SHP77 (cell line): ENCODE measurements around the gene TMEM94.

ENCODE experiments used
- DNase-seq, 2 experiments: peaks; one replicate each; lab custom pipeline; 2025; lab: John Stamatoyannopoulos, UW

TMEM94 gene

GRCh38 chr17:75525806-75526554, 69.5 kb downstream of the TMEM94 start:
- no peak for DNase-seq

GRCh38 chr17:75526555-75527270, 70.3 kb downstream of the TMEM94 start:
- no peak for DNase-seq

GRCh38 chr17:75530837-75531720, 74.6 kb downstream of the TMEM94 start:
- no peak for DNase-seq

GRCh38 chr17:75531721-75532072, 75.3 kb downstream of the TMEM94 start:
- DNase-seq = no peak

- DNase-seq = no peak
These were observed 78.7 kb downstream of the TMEM94 start for GRCh38 chr17:75535119-75535537.

- DNase-seq = no peak
These were observed 79.4 kb downstream of the TMEM94 start for GRCh38 chr17:75535871-75536270.

GRCh38 chr17:75536366-75536765, 79.9 kb downstream of the TMEM94 start:
- no peak for DNase-seq

- DNase-seq = no peak
These were observed 83.7 kb downstream of the TMEM94 start for GRCh38 chr17:75539967-75540729.

- DNase-seq = no peak
These were observed 84.6 kb downstream of the TMEM94 start for GRCh38 chr17:75540923-75541503.

- no peak for DNase-seq
These were observed 85.8 kb downstream of the TMEM94 start for GRCh38 chr17:75542229-75542628.

GRCh38 chr17:75542728-75543336, 86.4 kb downstream of the TMEM94 start:
- no peak for DNase-seq

GRCh38 chr17:75544250-75544649, 87.8 kb downstream of the TMEM94 start:
- DNase-seq = no peak

- no peak for DNase-seq
These were observed 89.7 kb downstream of the TMEM94 start for GRCh38 chr17:75546181-75546580.

- no peak for DNase-seq
These were observed 90.7 kb downstream of the TMEM94 start for GRCh38 chr17:75547091-75547490.

GRCh38 chr17:75548813-75549212, 92.4 kb downstream of the TMEM94 start:
- no peak for DNase-seq
